HCT116 (cell line): Measurements from ENCODE around the gene HIVEP3. TPM values are rescaled to one million over a fixed set of nuclear protein-coding genes. Genes with fewer than 3 reads are reported as not detected.

ENCODE experiments used
- ATAC-seq: fragments of 200-7000 bp; cut with Tn5 transposase; 2 replicates; pipeline ENCODE4 v1.9.1; 2020; ENCODE audit warnings: mild to moderate bottlenecking, moderate library complexity
- BruUV-seq: library from RNA; stranded (reverse); fragments of 400-500 nt; replicated peaks from 2 replicates; lab custom pipeline; 2021; lab: Mats Ljungman, UMichigan
- CTCF ChIA-PET: fragments of 300-600 bp; sonication (Branson Sonifier 250); formaldehyde crosslinking; loops from one replicate; lab custom pipeline; 2021; ENCODE audit warnings: antibody characterized with exemption; lab: Charles Lee
- POLR2A ChIA-PET: fragments of 300-600, 350-600 bp; sonication (Branson Sonifier 250); formaldehyde crosslinking; loops from one replicate; lab custom pipeline; 2021; ENCODE audit warnings: antibody characterized with exemption; lab: Charles Lee
- RAD21 ChIA-PET, 2 experiments: fragments of 300-600 bp; sonication (Branson Sonifier 250); formaldehyde crosslinking; loops; one replicate each; lab custom pipeline; 2023; ENCODE audit warnings: low total read pairs in 2 of 2; ENCODE audit not compliant: uncharacterized antibody in 2 of 2, unreplicated experiment in 2 of 2, low non-redundant PET in 1 of 2; lab: Charles Lee
- DNase-seq: peaks from one replicate; pipeline ENCODE4 v3.0.0-alpha.2; 2010; ENCODE audit warnings: low read depth, low spot score
- H2AFZ ChIP-seq: fragments of 200-600 bp; shearing (Covaris generic), sonication (generic); 2 replicates; pipeline ENCODE4 v1.6.1; 2017; ENCODE audit warnings: low read depth, mixed run types, mixed read lengths, antibody characterized with exemption, low read length; ENCODE audit not compliant: poor library complexity, severe bottlenecking
- H3K27ac ChIP-seq: 2 replicates; pipeline ENCODE4 v1.5.1; 2012; ENCODE audit warnings: low read depth, low read length
- H3K27me3 ChIP-seq: fragments of 200-600 bp; sonication (generic); 2 replicates; pipeline ENCODE4 v1.6.1; 2016; ENCODE audit warnings: mixed run types, low read length, mixed read lengths; ENCODE audit not compliant: insufficient read depth
- H3K36me3 ChIP-seq, 2 experiments: fragments of 200-500 bp in 1 of 2; fragments of 200-600 bp in 1 of 2; sonication (Bioruptor generic) in 1 of 2; sonication (generic) in 1 of 2; 2 replicates each; pipeline versions ENCODE4 v1.5.1 to v1.6.1; 2014 to 2016; ENCODE audit warnings: low read length in 2 of 2, inconsistent platforms in 1 of 2, mixed read lengths in 1 of 2, mixed run types in 1 of 2; ENCODE audit not compliant: insufficient read depth in 2 of 2, control insufficient read depth in 1 of 2
- H3K4me1 ChIP-seq, 2 experiments: fragments of 200-600 bp in 1 of 2; sonication (generic) in 1 of 2; 2 replicates each; pipeline versions ENCODE4 v1.5.1 to v1.6.1; 2012 to 2017; ENCODE audit warnings: low read length in 2 of 2, inconsistent platforms in 1 of 2, mild to moderate bottlenecking in 1 of 2, mixed read lengths in 1 of 2, mixed run types in 1 of 2, moderate library complexity in 1 of 2; ENCODE audit not compliant: insufficient read depth in 2 of 2, control insufficient read depth in 1 of 2
- H3K4me2 ChIP-seq: fragments of 200-600 bp; sonication (generic); 2 replicates; pipeline ENCODE4 v1.6.1; 2017; ENCODE audit warnings: mixed run types, low read length, mixed read lengths
- H3K4me3 ChIP-seq, 2 experiments: fragments of 200-600 bp in 1 of 2; sonication (generic) in 1 of 2; replicated peaks in 1 of 2; 2 replicates each; pipeline ENCODE4 v1.5.1; 2011 to 2016; ENCODE audit warnings: low read length in 2 of 2, control low read depth in 1 of 2, low read depth in 1 of 2, mild to moderate bottlenecking in 1 of 2, mixed read lengths in 1 of 2, mixed run types in 1 of 2
- H3K79me2 ChIP-seq: fragments of 200-600 bp; sonication (generic); 2 replicates; pipeline ENCODE4 v1.6.1; 2017; ENCODE audit warnings: mild to moderate bottlenecking, mixed run types, low read length, moderate library complexity, mixed read lengths; ENCODE audit not compliant: insufficient read depth
- H3K9ac ChIP-seq: fragments of 200-600 bp; sonication (generic); 2 replicates; pipeline ENCODE4 v1.6.1; 2016; ENCODE audit warnings: low read length, mixed read lengths
- H3K9me2 ChIP-seq: fragments of 200-600 bp; sonication (generic), shearing (Covaris generic); 2 replicates; pipeline ENCODE4 v1.6.1; 2017; ENCODE audit warnings: mixed run types, mild to moderate bottlenecking, moderate library complexity; ENCODE audit not compliant: insufficient read depth
- H3K9me3 ChIP-seq, 2 experiments: fragments of 200-500 bp in 1 of 2; fragments of 200-600 bp in 1 of 2; sonication (Bioruptor generic) in 1 of 2; sonication (generic) in 1 of 2; 2 replicates each; pipeline ENCODE4 v1.6.1; 2014 to 2017; ENCODE audit warnings: low read length in 2 of 2, mixed read lengths in 2 of 2, inconsistent platforms in 1 of 2, low read depth in 1 of 2, mild to moderate bottlenecking in 1 of 2, mixed run types in 1 of 2, moderate library complexity in 1 of 2; ENCODE audit not compliant: control insufficient read depth in 1 of 2, insufficient read depth in 1 of 2
- H4K20me1 ChIP-seq: fragments of 200-600 bp; sonication (generic), shearing (Covaris generic); 2 replicates; pipeline ENCODE4 v1.6.1; 2017; ENCODE audit warnings: mixed run types, mild to moderate bottlenecking, moderate library complexity; ENCODE audit not compliant: insufficient read depth
- ATF3 ChIP-seq: IDR thresholded peaks from 2 replicates; pipeline ENCODE4 v1.6.1; 2012
- CBX3 ChIP-seq: IDR thresholded peaks from 2 replicates; pipeline ENCODE4 v1.6.1; 2012; ENCODE audit warnings: low read depth
- CEBPB ChIP-seq: IDR thresholded peaks from 2 replicates; pipeline ENCODE4 v1.6.1; 2012; ENCODE audit warnings: low read depth
- EGR1 ChIP-seq: IDR thresholded peaks from 2 replicates; pipeline ENCODE4 v1.6.1; 2012; ENCODE audit warnings: low read depth
- EZH2 ChIP-seq: fragments of 200-600 bp; sonication (generic); IDR thresholded peaks from 2 replicates; pipeline ENCODE4 v1.6.1; 2017; ENCODE audit warnings: antibody characterized with exemption, mixed run types
- EZH2phosphoT487 ChIP-seq: fragments of 200-600 bp; IDR thresholded peaks from 2 replicates; pipeline ENCODE4 v1.6.1; 2018; ENCODE audit warnings: antibody characterized with exemption, borderline replicate concordance
- JUND ChIP-seq: IDR thresholded peaks from 2 replicates; pipeline ENCODE4 v1.6.1; 2012
- POLR2A ChIP-seq: IDR thresholded peaks from 2 replicates; pipeline ENCODE4 v1.7.0; 2011; ENCODE audit warnings: borderline replicate concordance; ENCODE audit not compliant: insufficient read depth, insufficient read length; ENCODE audit errors: extremely low read depth
- SP1 ChIP-seq: IDR thresholded peaks from 2 replicates; pipeline ENCODE4 v1.6.1; 2012; ENCODE audit warnings: low read depth
- SRF ChIP-seq: IDR thresholded peaks from 2 replicates; pipeline ENCODE4 v1.6.1; 2012; ENCODE audit warnings: low read depth
- ZBTB33 ChIP-seq: IDR thresholded peaks from 2 replicates; pipeline ENCODE4 v1.6.1; 2011; ENCODE audit warnings: mild to moderate bottlenecking, low read length, moderate library complexity; ENCODE audit not compliant: insufficient replicate concordance; ENCODE audit errors: extremely low read depth
- intact Hi-C: fragments of 100-400 bp; cut with micrococcal nuclease; formaldehyde crosslinking; loops from 2 replicates; pipeline ENCODE4 v1.10.0; 2022
- total RNA-seq: library from RNA; stranded (reverse); gene quantifications from one replicate; pipeline ENCODE4 v1.2.1, GENCODE V29; 2021; ENCODE audit not compliant: unreplicated experiment
- TF ChIP-seq, protein P1 (sequence below): IDR thresholded peaks from 2 replicates; pipeline ENCODE4 v1.6.1; 2012

The HIVEP3 gene
- total RNA-seq, 1 experiment from 2014 or later = 7.1 TPM

DNA sequence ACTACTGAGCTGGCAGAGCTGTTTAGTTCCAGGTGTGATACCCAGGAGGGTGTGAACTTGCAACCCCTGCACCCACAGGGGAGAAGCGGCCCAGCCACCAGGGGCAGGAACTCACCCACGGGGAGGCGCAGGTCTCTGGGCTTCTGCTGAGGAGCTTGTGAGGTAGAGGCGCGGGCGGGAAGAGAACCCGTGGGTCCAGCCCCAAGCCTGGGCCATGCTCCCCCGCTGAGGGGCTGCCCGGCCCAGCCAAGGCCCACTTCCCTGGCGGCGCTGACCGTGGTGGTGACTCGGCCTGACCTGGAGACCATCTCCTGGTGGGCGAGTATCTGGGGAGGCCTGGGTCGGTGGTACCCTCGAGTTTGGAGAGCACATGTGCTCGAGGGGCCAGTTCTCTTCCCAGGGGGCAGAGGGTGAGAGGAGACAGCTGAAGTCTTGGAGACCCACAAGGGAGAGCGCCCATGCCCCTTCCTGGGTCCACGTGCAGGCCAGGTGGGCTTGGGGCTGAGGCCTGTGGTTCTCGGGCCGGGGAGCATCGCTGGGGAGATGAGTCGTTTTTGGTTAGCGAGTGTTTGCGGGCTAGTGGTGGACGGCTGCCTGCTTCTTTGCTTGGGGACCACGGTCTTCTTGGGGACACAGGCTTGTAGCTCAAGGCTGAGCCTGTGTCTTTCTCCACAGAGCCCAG lies 405.9 kb downstream of the HIVEP3 start:
- Histone ChIP-seq H3K27ac (no peak overlapping the region), H3K9me3 (no peaks in the 10 kb centered on the region), H3K9me2 (no peaks in the 10 kb centered on the region), H3K9ac (no peak overlapping the region), H3K4me3 (no peak overlapping the region), H3K27me3 (no peaks in the 10 kb centered on the region), H3K79me2 (no peaks in the 10 kb centered on the region), H4K20me1 (no peaks in the 10 kb centered on the region), H3K36me3 (no peaks in the 10 kb centered on the region), H2AFZ (no peak overlapping the region), H3K4me2 (no peak overlapping the region), H3K4me1 (peaks cover 27 to 34% of the 10 kb centered on the region in 2 experiments)
- no peak for DNase-seq
- ChIA-PET RAD21 (no interaction called here), POLR2A (no interaction called here), CTCF (interaction anchor here (0.8 to 1.0 kb wide), 2 partner anchors 8 to 17 kb away, joined by 3 read pairs; no protein-coding TSS in a partner anchor)
- BruUV-seq = no TSS peak
- intact Hi-C loops = no loop called here
- no peak for TF ChIP-seq SRF
- TF ChIP-seq EGR1 = no peak
- TF ChIP-seq CEBPB = no peak
- no peak for TF ChIP-seq SP1
- TF ChIP-seq EZH2phosphoT487 = no peak
- no peak for TF ChIP-seq ATF3
- no peak for TF ChIP-seq CBX3
- TF ChIP-seq, protein P1, sequence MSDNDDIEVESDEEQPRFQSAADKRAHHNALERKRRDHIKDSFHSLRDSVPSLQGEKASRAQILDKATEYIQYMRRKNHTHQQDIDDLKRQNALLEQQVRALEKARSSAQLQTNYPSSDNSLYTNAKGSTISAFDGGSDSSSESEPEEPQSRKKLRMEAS = no peak
- no peak for TF ChIP-seq POLR2A
- no peak for TF ChIP-seq JUND
- no peak for TF ChIP-seq EZH2
- TF ChIP-seq ZBTB33 = no peak
- ATAC-seq = no peak
